ENCODE measurements around the gene EMB. TPM values are rescaled to one million over a fixed set of nuclear protein-coding genes. Genes with fewer than 3 reads are reported as not detected.
"Not testable (repeated sequence)": the region's sequence is repeated elsewhere in the genome, so short reads cannot be mapped to it uniquely, and the experiment has no call there.

EMB gene
- total and polyA plus RNA-seq, 2 experiments from 2014 or later, result 24.6 to 40.0 TPM

DNA sequence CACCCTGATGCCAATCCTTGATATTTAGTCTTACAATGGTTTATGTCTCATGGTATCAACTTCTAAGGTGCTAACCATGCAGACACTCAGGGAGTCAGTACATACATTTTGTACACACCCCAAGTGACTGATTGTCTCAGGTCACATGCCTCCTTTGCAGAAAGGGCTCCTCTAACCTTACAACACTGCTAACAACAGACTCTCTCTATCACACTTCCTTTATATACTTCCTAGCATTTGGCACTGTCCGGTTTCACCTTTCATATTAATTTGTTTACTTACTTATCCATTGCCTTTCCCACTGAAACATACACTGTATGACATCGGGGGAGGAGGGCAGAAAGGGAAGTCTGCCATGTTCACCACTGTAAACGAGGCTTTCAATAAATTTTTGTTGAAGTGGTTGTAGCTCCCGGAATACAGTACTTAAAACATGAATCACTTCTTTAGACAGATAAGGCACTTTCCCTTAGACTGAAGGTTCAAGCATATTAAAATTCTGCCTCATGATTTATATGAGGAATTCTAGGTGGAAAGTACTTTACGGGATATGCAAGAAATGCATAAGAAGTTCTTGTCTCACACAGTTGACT lies 20.6 kb downstream of the EMB start (continued):
- TF ChIP-seq ZNF462 (CRISPR knock-in tag; IDR thresholded peaks at IDR 0.05) (no peak), NANOG (IDR thresholded peaks at IDR 0.05; ENCODE audit: borderline replicate concordance) (no peak), ZNF114 (CRISPR knock-in tag; IDR thresholded peaks at IDR 0.05) (no peak), JUNB (IDR thresholded peaks at IDR 0.05; ENCODE audit: unreplicated experiment) (no peak), EZH2phosphoT487 (IDR thresholded peaks at IDR 0.05; ENCODE audit: unreplicated experiment) (no peak), STAT1 (IDR thresholded peaks at IDR 0.05; ENCODE audit: unreplicated experiment) (no peak)
- TF ChIP-seq, protein P1, sequence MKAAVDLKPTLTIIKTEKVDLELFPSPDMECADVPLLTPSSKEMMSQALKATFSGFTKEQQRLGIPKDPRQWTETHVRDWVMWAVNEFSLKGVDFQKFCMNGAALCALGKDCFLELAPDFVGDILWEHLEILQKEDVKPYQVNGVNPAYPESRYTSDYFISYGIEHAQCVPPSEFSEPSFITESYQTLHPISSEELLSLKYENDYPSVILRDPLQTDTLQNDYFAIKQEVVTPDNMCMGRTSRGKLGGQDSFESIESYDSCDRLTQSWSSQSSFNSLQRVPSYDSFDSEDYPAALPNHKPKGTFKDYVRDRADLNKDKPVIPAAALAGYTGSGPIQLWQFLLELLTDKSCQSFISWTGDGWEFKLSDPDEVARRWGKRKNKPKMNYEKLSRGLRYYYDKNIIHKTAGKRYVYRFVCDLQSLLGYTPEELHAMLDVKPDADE (IDR thresholded peaks at IDR 0.05), result no peak

DNA sequence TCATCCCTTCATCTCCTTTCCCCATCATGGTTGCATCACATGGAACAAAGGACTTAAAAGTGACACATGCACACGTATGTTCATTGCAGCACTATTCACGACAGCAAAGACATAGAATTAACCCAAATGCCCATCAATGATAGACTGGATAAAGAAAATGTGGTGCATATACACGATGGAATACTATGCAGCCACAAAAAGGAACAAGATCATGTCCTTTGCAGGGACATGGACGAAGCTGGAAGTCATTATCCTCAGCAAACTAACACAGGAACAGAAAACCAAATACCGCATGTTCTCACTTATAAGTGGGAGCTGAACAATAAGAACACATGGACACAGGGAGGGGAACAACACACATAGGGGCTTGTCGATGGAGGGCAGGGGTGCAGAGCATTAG lies 21.4 kb downstream of the EMB start:
- H4K20me1 ChIP-seq (replicated peaks; ENCODE audit: insufficient read depth); H3F3A ChIP-seq (replicated peaks; ENCODE audit: low read depth); H3K36me3 ChIP-seq (ENCODE audit: insufficient read depth); ATAC-seq; H3K4me3 Mint-ChIP-seq; H3K27ac Mint-ChIP-seq; H3K4me1 Mint-ChIP-seq; H3K4me3 ChIP-seq; DNase-seq (ENCODE audit: low spot score); H3K27ac ChIP-seq (ENCODE audit: low read depth); H2AFZ ChIP-seq; H3K4me2 ChIP-seq; H3K4me1 ChIP-seq (ENCODE audit: insufficient read depth); H3K9me2 ChIP-seq (ENCODE audit: insufficient read depth); H3K9me3 Mint-ChIP-seq; H3K27me3 Mint-ChIP-seq (ENCODE audit: insufficient read depth, low read depth, poor library complexity); H3K27me3 ChIP-seq (ENCODE audit: insufficient read depth): not testable (repeated sequence)
- peaks cover 28% of the 10 kb centered on the region for H3K79me2 ChIP-seq (replicated peaks; ENCODE audit: insufficient read depth)
- H3K36me3 Mint-ChIP-seq (ENCODE audit: low read depth), result peaks cover 15% of the 10 kb centered on the region; the same call in 2 of the 3 replicates

DNA sequence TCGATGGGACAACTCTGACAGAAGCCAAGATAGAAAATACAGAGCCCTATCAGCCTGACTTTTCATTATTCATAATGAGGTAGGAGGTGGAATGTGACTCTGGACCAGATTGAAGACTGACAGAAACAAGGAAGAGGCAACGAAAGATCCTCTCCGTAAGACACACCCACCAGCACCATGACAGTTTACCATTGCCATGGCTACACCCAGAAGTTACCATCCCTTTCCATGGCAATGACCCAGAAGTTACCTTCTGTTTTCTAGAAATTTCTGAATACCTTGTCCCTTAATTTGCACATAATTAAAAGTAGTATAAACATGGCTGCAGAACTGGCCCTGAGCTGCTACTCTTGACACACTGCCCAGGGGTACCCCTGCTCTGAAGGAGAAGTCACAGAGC lies 24.5 kb downstream of the EMB start:
- not testable (repeated sequence) for H3K27ac ChIP-seq (ENCODE audit: low read depth)

More for the DNA sequence above, 24.5 kb downstream of the EMB start:
- H3K9me2 ChIP-seq (ENCODE audit: insufficient read depth); ATAC-seq; H3K27me3 ChIP-seq (ENCODE audit: insufficient read depth); H3K9me3 Mint-ChIP-seq; H4K20me1 ChIP-seq (replicated peaks; ENCODE audit: insufficient read depth); H3K4me2 ChIP-seq; H3F3A ChIP-seq (replicated peaks; ENCODE audit: low read depth); H3K27ac Mint-ChIP-seq; H2AFZ ChIP-seq; DNase-seq (ENCODE audit: low spot score); H3K36me3 ChIP-seq (ENCODE audit: insufficient read depth); H3K27me3 Mint-ChIP-seq (ENCODE audit: insufficient read depth, low read depth, poor library complexity); H3K4me3 ChIP-seq; H3K4me3 Mint-ChIP-seq: not testable (repeated sequence)
- Mint-ChIP-seq H3K4me1 (peaks cover 14% of the 10 kb centered on the region), H3K36me3 (ENCODE audit: low read depth) (peaks cover 15% of the 10 kb centered on the region; the same call in 2 of the 3 replicates)
- Histone ChIP-seq H3K79me2 (replicated peaks; ENCODE audit: insufficient read depth) (peaks cover 28% of the 10 kb centered on the region), H3K4me1 (ENCODE audit: insufficient read depth) (peaks cover 18% of the 10 kb centered on the region)
